GM18868 (cell line): ENCODE data around the gene BCAR3.

Experiments
- ATAC-seq: cut with Tn5 transposase; IDR thresholded peaks from one replicate; pipeline ENCODE4 v1.9.1; 2021; ENCODE audit warnings: mild to moderate bottlenecking, moderate library complexity; ENCODE audit not compliant: unreplicated experiment

BCAR3 gene

GRCh38 chr1:93581917-93582850, 99.5 kb downstream of the BCAR3 start:
- no peak for ATAC-seq

- no peak for ATAC-seq
These were observed 101.7 kb downstream of the BCAR3 start for GRCh38 chr1:93579891-93580290.

GRCh38 chr1:93578911-93579825, 102.5 kb downstream of the BCAR3 start:
- no peak for ATAC-seq

GRCh38 chr1:93578433-93578830, 103.2 kb downstream of the BCAR3 start:
- no peak for ATAC-seq

GRCh38 chr1:93577536-93578432, 103.9 kb downstream of the BCAR3 start:
- no peak for ATAC-seq

- no peak for ATAC-seq
These were observed 104.9 kb downstream of the BCAR3 start for GRCh38 chr1:93576746-93577145.

GRCh38 chr1:93576346-93576745, 105.3 kb downstream of the BCAR3 start:
- ATAC-seq = no peak

- ATAC-seq = no peak
These were observed 105.9 kb downstream of the BCAR3 start for GRCh38 chr1:93575621-93576284.

GRCh38 chr1:93574991-93575390, 106.6 kb downstream of the BCAR3 start:
- ATAC-seq = no peak

- no peak for ATAC-seq
These were observed 107.1 kb downstream of the BCAR3 start for GRCh38 chr1:93574511-93574910.

- no peak for ATAC-seq
These were observed 107.6 kb downstream of the BCAR3 start for GRCh38 chr1:93573940-93574469.

GRCh38 chr1:93571623-93572310, 109.9 kb downstream of the BCAR3 start:
- no peak for ATAC-seq

- no peak for ATAC-seq
These were observed 112.1 kb downstream of the BCAR3 start for GRCh38 chr1:93569489-93569888.

- ATAC-seq = no peak
These were observed 114.2 kb downstream of the BCAR3 start for GRCh38 chr1:93567255-93567918.

- ATAC-seq = no peak
These were observed 115.4 kb downstream of the BCAR3 start for GRCh38 chr1:93566227-93566626.

- ATAC-seq = no peak
These were observed 116.0 kb downstream of the BCAR3 start for GRCh38 chr1:93565496-93566206.

- ATAC-seq = no peak
These were observed 121.9 kb downstream of the BCAR3 start for GRCh38 chr1:93559695-93560094.

GRCh38 chr1:93559045-93559444, 122.6 kb downstream of the BCAR3 start:
- no peak for ATAC-seq
